Measurements from ENCODE around the gene TEF. TPM values are rescaled to one million over a fixed set of nuclear protein-coding genes. Genes with fewer than 3 reads are reported as not detected.

The TEF gene
- total and polyA plus RNA-seq, 2 donors (not counting 1 experiment from before 2014, with no cell fraction given), result 9.0 to 22.5 TPM

DNA sequence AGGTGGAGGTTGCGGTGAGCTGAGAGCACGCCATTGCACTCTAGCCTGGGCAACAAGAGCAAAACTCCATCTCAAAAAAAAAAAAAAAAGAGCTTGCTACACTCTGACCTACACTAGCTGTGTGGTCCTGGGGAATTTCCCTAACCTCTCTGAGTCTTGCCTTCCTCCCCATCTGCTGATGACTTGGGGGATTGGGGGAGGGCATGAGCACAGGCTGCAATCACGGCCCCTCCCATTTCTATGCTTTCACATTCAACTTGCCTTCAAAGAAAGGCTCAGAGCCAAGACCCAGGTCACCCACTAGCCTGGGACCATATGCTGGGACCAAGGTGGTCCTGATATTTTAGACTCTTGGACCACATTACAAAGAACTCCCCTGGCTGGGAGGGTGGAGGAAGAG is 39.8 kb upstream of the TEF start:
- H4K20me1 ChIP-seq (ENCODE audit: control insufficient read depth, extremely low read depth, insufficient read depth, low read length), result no peaks in the 10 kb centered on the region
- no peaks in the 10 kb centered on the region for H3K9me3 ChIP-seq (ENCODE audit: control insufficient read depth, insufficient read depth, low read depth, low read length)
- peaks cover 43% of the 10 kb centered on the region for H3K36me3 ChIP-seq (ENCODE audit: control insufficient read depth, insufficient read depth, low read length)
- TF ChIP-seq, protein P1, sequence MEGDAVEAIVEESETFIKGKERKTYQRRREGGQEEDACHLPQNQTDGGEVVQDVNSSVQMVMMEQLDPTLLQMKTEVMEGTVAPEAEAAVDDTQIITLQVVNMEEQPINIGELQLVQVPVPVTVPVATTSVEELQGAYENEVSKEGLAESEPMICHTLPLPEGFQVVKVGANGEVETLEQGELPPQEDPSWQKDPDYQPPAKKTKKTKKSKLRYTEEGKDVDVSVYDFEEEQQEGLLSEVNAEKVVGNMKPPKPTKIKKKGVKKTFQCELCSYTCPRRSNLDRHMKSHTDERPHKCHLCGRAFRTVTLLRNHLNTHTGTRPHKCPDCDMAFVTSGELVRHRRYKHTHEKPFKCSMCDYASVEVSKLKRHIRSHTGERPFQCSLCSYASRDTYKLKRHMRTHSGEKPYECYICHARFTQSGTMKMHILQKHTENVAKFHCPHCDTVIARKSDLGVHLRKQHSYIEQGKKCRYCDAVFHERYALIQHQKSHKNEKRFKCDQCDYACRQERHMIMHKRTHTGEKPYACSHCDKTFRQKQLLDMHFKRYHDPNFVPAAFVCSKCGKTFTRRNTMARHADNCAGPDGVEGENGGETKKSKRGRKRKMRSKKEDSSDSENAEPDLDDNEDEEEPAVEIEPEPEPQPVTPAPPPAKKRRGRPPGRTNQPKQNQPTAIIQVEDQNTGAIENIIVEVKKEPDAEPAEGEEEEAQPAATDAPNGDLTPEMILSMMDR (conservative IDR thresholded peaks at IDR 0.05 in 1 of 2, IDR thresholded peaks at IDR 0.05 in 1 of 2; ENCODE audit: low read depth in 1 of 2, low read length in 2 of 2), result no peak
- TF ChIP-seq EZH2 (IDR thresholded peaks at IDR 0.05; ENCODE audit: low read length, missing control alignments), result no peak
- H3K79me2 ChIP-seq (ENCODE audit: control insufficient read depth, insufficient read depth, low read length), result no peaks in the 10 kb centered on the region
- H3K4me3 ChIP-seq (replicated peaks in 1 of 4; ENCODE audit: control extremely low read depth in 1 of 4, insufficient read depth in 1 of 4, low read depth in 3 of 4, low read length in 4 of 4), result no peak overlapping the region
- H3K4me2 ChIP-seq (ENCODE audit: extremely low read depth, insufficient read depth, low read length), result no peak overlapping the region
- H3K27me3 ChIP-seq (ENCODE audit: control insufficient read depth, insufficient read depth, low read length), result no peaks in the 10 kb centered on the region
- H3K4me1 ChIP-seq (ENCODE audit: control insufficient read depth, extremely low read depth, insufficient read depth, low read length), result no peaks in the 10 kb centered on the region
- H2AFZ ChIP-seq (ENCODE audit: low read length), result no peak overlapping the region
- no peak overlapping the region for H3K27ac ChIP-seq (ENCODE audit: insufficient read depth, low read length)
- H3K9ac ChIP-seq (ENCODE audit: insufficient read depth, low read length), result no peak overlapping the region
- no peak for DNase-seq (ENCODE audit: low read depth in 2 of 2)

DNA sequence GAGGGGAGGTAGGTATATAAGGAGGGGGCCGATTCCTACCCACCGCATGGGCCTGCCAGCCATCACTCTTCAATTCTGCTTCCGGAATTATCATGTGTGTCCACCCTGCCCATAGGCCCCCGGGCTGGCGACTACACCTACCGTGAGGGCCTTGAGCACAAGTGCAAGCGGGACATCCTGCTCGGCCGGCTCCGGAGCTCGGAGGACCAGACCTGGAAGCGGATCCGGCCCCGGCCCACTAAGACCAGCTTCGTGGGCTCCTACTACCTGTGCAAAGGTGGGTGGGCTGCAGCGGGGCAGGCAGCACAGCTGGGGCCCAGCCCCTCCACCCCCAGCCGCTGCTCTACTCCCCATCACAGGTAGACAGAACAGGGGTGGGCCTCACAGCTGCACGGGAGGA is 38.4 kb upstream of the TEF start:
- no peak overlapping the region for H2AFZ ChIP-seq (ENCODE audit: low read length)
- no peak overlapping the region for H3K27ac ChIP-seq (ENCODE audit: insufficient read depth, low read length)
- H3K4me3 ChIP-seq (replicated peaks in 1 of 4; ENCODE audit: control extremely low read depth in 1 of 4, insufficient read depth in 1 of 4, low read depth in 3 of 4, low read length in 4 of 4), result no peak overlapping the region
- no peak for DNase-seq (ENCODE audit: low read depth in 2 of 2)
- no peaks in the 10 kb centered on the region for H3K27me3 ChIP-seq (ENCODE audit: control insufficient read depth, insufficient read depth, low read length)
- no peaks in the 10 kb centered on the region for H3K79me2 ChIP-seq (ENCODE audit: control insufficient read depth, insufficient read depth, low read length)
- H4K20me1 ChIP-seq (ENCODE audit: control insufficient read depth, extremely low read depth, insufficient read depth, low read length), result no peaks in the 10 kb centered on the region
- H3K4me2 ChIP-seq (ENCODE audit: extremely low read depth, insufficient read depth, low read length), result no peak overlapping the region
- no peak overlapping the region for H3K9ac ChIP-seq (ENCODE audit: insufficient read depth, low read length)
- peaks cover 52% of the 10 kb centered on the region for H3K36me3 ChIP-seq (ENCODE audit: control insufficient read depth, insufficient read depth, low read length)
- no peak for TF ChIP-seq EZH2 (IDR thresholded peaks at IDR 0.05; ENCODE audit: low read length, missing control alignments)
- TF ChIP-seq, protein P1 (conservative IDR thresholded peaks at IDR 0.05 in 1 of 2, IDR thresholded peaks at IDR 0.05 in 1 of 2; ENCODE audit: low read depth in 1 of 2, low read length in 2 of 2), result no peak
- H3K9me3 ChIP-seq (ENCODE audit: control insufficient read depth, insufficient read depth, low read depth, low read length), result no peaks in the 10 kb centered on the region
- no peaks in the 10 kb centered on the region for H3K4me1 ChIP-seq (ENCODE audit: control insufficient read depth, extremely low read depth, insufficient read depth, low read length)

DNA sequence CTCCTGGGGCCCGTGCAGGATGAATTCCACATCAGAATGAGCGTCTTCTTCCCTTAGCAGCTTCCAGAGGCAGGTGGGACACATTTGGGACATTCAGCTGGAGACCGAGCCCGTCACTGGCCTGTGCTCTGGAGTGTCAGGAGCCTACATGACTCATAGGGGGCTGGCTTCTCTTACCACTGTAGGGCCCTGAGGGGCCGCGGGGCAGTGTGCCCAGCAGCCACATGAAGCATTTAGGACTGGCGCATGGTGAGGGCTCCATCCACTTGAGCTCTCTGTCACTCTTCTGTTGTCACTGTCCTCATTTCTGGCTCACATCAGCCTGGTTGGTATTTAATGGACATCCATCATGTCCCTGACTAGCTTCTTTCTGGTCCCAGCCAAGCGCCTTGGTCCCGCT is 38.0 kb upstream of the TEF start:
- Histone ChIP-seq H3K79me2 (ENCODE audit: control insufficient read depth, insufficient read depth, low read length) (no peaks in the 10 kb centered on the region), H3K9ac (ENCODE audit: insufficient read depth, low read length) (no peak overlapping the region), H3K27ac (ENCODE audit: insufficient read depth, low read length) (no peak overlapping the region), H3K4me1 (ENCODE audit: control insufficient read depth, extremely low read depth, insufficient read depth, low read length) (no peaks in the 10 kb centered on the region), H3K4me3 (replicated peaks in 1 of 4; ENCODE audit: control extremely low read depth in 1 of 4, insufficient read depth in 1 of 4, low read depth in 3 of 4, low read length in 4 of 4) (no peak overlapping the region), H3K9me3 (ENCODE audit: control insufficient read depth, insufficient read depth, low read depth, low read length) (no peaks in the 10 kb centered on the region), H4K20me1 (ENCODE audit: control insufficient read depth, extremely low read depth, insufficient read depth, low read length) (no peaks in the 10 kb centered on the region), H3K27me3 (ENCODE audit: control insufficient read depth, insufficient read depth, low read length) (no peaks in the 10 kb centered on the region), H2AFZ (ENCODE audit: low read length) (no peak overlapping the region), H3K36me3 (ENCODE audit: control insufficient read depth, insufficient read depth, low read length) (peaks cover 55% of the 10 kb centered on the region), H3K4me2 (ENCODE audit: extremely low read depth, insufficient read depth, low read length) (no peak overlapping the region)
- TF ChIP-seq, protein P1 (conservative IDR thresholded peaks at IDR 0.05 in 1 of 2, IDR thresholded peaks at IDR 0.05 in 1 of 2; ENCODE audit: low read depth in 1 of 2, low read length in 2 of 2), result no peak
- TF ChIP-seq EZH2 (IDR thresholded peaks at IDR 0.05; ENCODE audit: low read length, missing control alignments), result no peak
- DNase-seq (ENCODE audit: low read depth in 2 of 2), result no peak

Data from fibroblast of lung (primary cell).